Tibial artery (tissue), 4 donors: ENCODE results near the gene NINL.
A peak's percentile ranks its signal among the peaks of the same experiment; 100 is the strongest.

Experiments used
- DNase-seq, 2 donors: peaks; one replicate each; pipeline ENCODE4 v3.0.0-alpha.2; 2019
- H3K27ac ChIP-seq, 2 donors: fragments of 200-600 bp; sonication (generic) in 1 of 2; 1 replicate in 1 of 2; 2 replicates in 1 of 2; pipeline ENCODE4 v1.5.1; 2018 to 2019; ENCODE audit warnings: mild to moderate bottlenecking in 1 of 2
- H3K27me3 ChIP-seq, 2 donors: fragments of 200-600 bp; sonication (generic) in 1 of 2; one replicate each; pipeline versions ENCODE4 v1.5.1 to v1.6.0; 2016 to 2019
- H3K36me3 ChIP-seq, 3 donors: fragments of 200-600 bp; sonication (generic) in 2 of 3; one replicate each; pipeline ENCODE4 v1.5.1; 2016 to 2019; ENCODE audit warnings: mild to moderate bottlenecking in 2 of 3
- H3K4me1 ChIP-seq, 4 donors: fragments of 200-600 bp; sonication (generic) in 2 of 4; 1 replicate in 3 of 4; 2 replicates in 1 of 4; pipeline ENCODE4 v1.5.1; 2016 to 2019
- H3K4me3 ChIP-seq, 2 donors: fragments of 200-600 bp; sonication (generic) in 1 of 2; 1 replicate in 1 of 2; 2 replicates in 1 of 2; pipeline ENCODE4 v1.5.1; 2018 to 2019; ENCODE audit warnings: mild to moderate bottlenecking in 2 of 2
- H3K9me3 ChIP-seq, 3 donors: fragments of 200-600 bp; sonication (generic) in 1 of 3; one replicate each; pipeline ENCODE4 v1.5.1; 2016 to 2019
- intact Hi-C: fragments of 100-400 bp; cut with DNase I; formaldehyde crosslinking; loops from one replicate; pipeline ENCODE4 v1.15.0; 2023; ENCODE audit warnings: low total_unique reads
- TF ChIP-seq, protein P1 (sequence below), 2 experiments: fragments of 200-600 bp in 1 of 2; fragments of 450-650 bp in 1 of 2; IDR thresholded peaks; one replicate each; pipeline ENCODE4 v1.5.1; 2017 to 2019; ENCODE audit warnings: antibody characterized with exemption in 2 of 2, mild to moderate bottlenecking in 1 of 2, moderate library complexity in 1 of 2

Gene NINL

GRCh38 chr20:25408170-25408547 lies 177.2 kb downstream of the NINL start:
- Histone ChIP-seq H3K9me3 (peaks cover 0 to 7% (median 2%) of the 10 kb centered on the region in 3 donors), H3K27me3 (no peaks in the 10 kb centered on the region), H3K27ac (peak overlapping the region; percentile 9 to 56), H3K4me3 (peak overlapping the region; percentile 53 to 63), H3K36me3 (no peaks in the 10 kb centered on the region), H3K4me1 (peaks cover 0 to 17% (median 10%) of the 10 kb centered on the region in 4 donors)
- TF ChIP-seq, protein P1, sequence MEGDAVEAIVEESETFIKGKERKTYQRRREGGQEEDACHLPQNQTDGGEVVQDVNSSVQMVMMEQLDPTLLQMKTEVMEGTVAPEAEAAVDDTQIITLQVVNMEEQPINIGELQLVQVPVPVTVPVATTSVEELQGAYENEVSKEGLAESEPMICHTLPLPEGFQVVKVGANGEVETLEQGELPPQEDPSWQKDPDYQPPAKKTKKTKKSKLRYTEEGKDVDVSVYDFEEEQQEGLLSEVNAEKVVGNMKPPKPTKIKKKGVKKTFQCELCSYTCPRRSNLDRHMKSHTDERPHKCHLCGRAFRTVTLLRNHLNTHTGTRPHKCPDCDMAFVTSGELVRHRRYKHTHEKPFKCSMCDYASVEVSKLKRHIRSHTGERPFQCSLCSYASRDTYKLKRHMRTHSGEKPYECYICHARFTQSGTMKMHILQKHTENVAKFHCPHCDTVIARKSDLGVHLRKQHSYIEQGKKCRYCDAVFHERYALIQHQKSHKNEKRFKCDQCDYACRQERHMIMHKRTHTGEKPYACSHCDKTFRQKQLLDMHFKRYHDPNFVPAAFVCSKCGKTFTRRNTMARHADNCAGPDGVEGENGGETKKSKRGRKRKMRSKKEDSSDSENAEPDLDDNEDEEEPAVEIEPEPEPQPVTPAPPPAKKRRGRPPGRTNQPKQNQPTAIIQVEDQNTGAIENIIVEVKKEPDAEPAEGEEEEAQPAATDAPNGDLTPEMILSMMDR (IDR thresholded peaks at IDR 0.05), result no peak
- intact Hi-C loops, result loop anchor here (5.0 kb wide), 1 partner anchor 416 kb away; the partner anchor contains the start of gene APMAP
- no peak for DNase-seq

DNA sequence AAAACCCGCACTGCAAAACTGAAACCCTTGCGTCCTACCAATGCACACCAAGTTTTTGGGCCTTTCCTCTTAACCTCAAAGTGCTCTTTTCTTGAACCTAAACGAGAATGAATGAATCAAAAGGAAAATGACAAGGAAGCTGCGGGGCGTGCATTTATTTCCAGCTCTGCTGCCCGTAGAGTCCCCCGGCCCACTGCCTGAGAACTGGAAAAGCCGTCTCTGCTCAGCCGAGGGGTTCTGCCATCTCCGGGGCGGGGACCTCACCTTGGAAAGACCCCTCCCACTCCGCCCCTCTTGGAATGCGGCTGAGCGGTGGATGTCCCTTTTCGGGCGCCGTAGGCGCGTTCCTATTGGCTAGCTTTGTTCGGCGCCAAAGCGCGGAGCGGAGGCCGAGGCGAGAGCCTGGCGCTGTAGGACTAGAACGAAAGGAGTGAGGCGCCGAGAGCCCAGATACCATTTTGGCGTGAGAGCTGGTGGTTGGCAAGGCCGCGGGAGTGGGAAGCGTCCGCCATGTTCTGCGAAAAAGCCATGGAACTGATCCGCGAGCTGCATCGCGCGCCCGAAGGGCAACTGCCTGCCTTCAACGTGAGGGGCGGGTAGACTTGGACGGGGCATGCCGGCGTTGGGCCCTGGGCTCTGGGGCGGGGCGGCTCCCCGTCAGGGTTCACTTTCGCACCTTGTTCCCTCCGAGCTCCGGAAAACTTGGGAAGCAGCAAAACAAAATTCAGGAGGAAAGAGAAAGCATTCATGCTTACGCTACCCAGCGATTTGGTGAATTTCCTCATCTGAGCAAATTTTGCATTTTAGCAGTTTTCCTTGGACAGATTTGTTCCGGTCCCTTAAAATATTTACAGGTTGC lies 177.8 kb downstream of the NINL start, which contains the start of gene GINS1:
TSS of gene GINS1 (plus strand) at position 363 of the 859 bp plus-strand sequence. CDS start at position 511, 148 bp downstream.
- Histone ChIP-seq H3K9me3 (peaks cover 0 to 13% (median 8%) of the 10 kb centered on the region in 3 donors), H3K36me3 (no peaks in the 10 kb centered on the region), H3K27ac (peak within 1 kb of the TSS; percentile 9 to 56), H3K27me3 (no peaks in the 10 kb centered on the region), H3K4me3 (peak within 1 kb of the TSS; percentile 53 to 63), H3K4me1 (peaks cover 0 to 17% (median 10%) of the 10 kb centered on the region in 4 donors)
- TF ChIP-seq, protein P1 (IDR thresholded peaks at IDR 0.05), result no peak
- DNase-seq, result peak; percentile 61 to 81
- intact Hi-C loops, result loop anchor here (5.0 kb wide), 1 partner anchor 415 kb away; the partner anchor contains the start of gene APMAP
